Glutamatergic neuron (in vitro differentiated cells): Measurements from ENCODE around the gene CDH23. TPM values are rescaled to one million over a fixed set of nuclear protein-coding genes. Genes with fewer than 3 reads are reported as not detected.

ENCODE experiments used
- DNase-seq: peaks from one replicate; pipeline ENCODE4 v3.0.0; 2022
- H3K27ac Mint-ChIP-seq: one replicate; pipeline ENCODE4 v1.8.0; 2020; ENCODE audit warnings: mild to moderate bottlenecking, mixed read lengths, inconsistent platforms; ENCODE audit not compliant: unreplicated experiment
- H3K27me3 Mint-ChIP-seq: one replicate; pipeline ENCODE4 v1.8.0; 2020; ENCODE audit warnings: mild to moderate bottlenecking, moderate library complexity, mixed read lengths, inconsistent platforms; ENCODE audit not compliant: unreplicated experiment
- H3K36me3 Mint-ChIP-seq: one replicate; pipeline ENCODE4 v1.8.0; 2020; ENCODE audit warnings: mild to moderate bottlenecking, mixed read lengths, inconsistent platforms; ENCODE audit not compliant: unreplicated experiment
- H3K4me1 Mint-ChIP-seq: one replicate; pipeline ENCODE4 v1.8.0; 2020; ENCODE audit warnings: mild to moderate bottlenecking, low read depth, mixed read lengths, inconsistent platforms; ENCODE audit not compliant: unreplicated experiment
- H3K4me3 Mint-ChIP-seq: one replicate; pipeline ENCODE4 v1.8.0; 2020; ENCODE audit warnings: mild to moderate bottlenecking, mixed read lengths, inconsistent platforms; ENCODE audit not compliant: unreplicated experiment
- H3K9me3 Mint-ChIP-seq: one replicate; pipeline ENCODE4 v1.8.0; 2020; ENCODE audit warnings: mild to moderate bottlenecking, moderate library complexity, mixed read lengths, inconsistent platforms; ENCODE audit not compliant: unreplicated experiment
- total RNA-seq: library from RNA; stranded (reverse); fragmentation: NEBNext Ultra II Directional; extraction: Animal tissue kit (Norgen Biotek cat#: 25700); gene quantifications from one replicate; pipeline ENCODE4 v1.2.1, GENCODE V29; 2021; ENCODE audit not compliant: unreplicated experiment
- TF ChIP-seq, protein P1 (sequence below): fragments of 200-600 bp; sonication (generic); IDR thresholded peaks from one replicate; pipeline ENCODE4 v1.5.0; 2021; ENCODE audit not compliant: partially characterized antibody, unreplicated experiment

CDH23 gene
- total RNA-seq, 1 donor from 2014 or later: 2.0 TPM

GRCh38 chr10:71780719-71781118, 384.0 kb downstream of the CDH23 start:
- H3K36me3 Mint-ChIP-seq: no peaks in the 10 kb centered on the region
- TF ChIP-seq, protein P1, sequence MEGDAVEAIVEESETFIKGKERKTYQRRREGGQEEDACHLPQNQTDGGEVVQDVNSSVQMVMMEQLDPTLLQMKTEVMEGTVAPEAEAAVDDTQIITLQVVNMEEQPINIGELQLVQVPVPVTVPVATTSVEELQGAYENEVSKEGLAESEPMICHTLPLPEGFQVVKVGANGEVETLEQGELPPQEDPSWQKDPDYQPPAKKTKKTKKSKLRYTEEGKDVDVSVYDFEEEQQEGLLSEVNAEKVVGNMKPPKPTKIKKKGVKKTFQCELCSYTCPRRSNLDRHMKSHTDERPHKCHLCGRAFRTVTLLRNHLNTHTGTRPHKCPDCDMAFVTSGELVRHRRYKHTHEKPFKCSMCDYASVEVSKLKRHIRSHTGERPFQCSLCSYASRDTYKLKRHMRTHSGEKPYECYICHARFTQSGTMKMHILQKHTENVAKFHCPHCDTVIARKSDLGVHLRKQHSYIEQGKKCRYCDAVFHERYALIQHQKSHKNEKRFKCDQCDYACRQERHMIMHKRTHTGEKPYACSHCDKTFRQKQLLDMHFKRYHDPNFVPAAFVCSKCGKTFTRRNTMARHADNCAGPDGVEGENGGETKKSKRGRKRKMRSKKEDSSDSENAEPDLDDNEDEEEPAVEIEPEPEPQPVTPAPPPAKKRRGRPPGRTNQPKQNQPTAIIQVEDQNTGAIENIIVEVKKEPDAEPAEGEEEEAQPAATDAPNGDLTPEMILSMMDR: no peak
- H3K4me3 Mint-ChIP-seq: no peak overlapping the region
- H3K27ac Mint-ChIP-seq: no peak overlapping the region
- H3K27me3 Mint-ChIP-seq: peaks cover 4% of the 10 kb centered on the region
- peaks cover 5% of the 10 kb centered on the region for H3K9me3 Mint-ChIP-seq
- no peak for DNase-seq
- peaks cover 7% of the 10 kb centered on the region for H3K4me1 Mint-ChIP-seq

DNA sequence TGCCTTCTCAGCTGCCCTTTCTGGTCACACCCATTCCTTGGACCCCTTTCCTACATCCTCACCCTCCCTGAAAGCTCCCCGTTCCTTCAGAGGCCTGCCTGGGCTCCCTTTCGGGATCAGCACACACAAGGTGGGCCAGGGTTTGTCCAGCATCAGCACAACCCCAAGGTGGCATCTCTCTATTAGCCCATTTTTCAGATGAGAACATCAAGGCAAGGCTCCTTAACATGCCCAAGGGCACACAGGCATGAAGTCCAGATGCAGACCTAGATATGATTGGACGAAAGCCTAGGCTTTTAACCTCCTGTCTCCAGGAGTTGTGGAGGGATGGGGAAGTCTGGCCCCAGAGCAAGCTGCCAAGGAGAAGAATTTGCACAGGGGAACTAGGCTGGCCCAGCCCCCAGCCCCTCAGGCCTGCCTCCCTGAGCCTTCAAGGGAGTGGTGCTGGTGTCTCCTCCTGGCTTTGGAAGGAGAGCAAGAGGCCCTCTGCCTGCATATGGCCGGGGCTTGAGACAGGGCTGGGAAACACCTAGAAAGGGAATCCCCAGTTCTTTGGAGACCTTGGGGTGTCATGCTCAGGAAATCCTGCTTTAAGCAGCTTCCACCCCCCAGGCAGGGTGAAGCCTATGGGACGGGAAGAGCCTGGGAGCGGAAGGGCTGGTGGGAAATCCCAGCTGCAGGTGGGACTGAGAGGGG, 385.6 kb downstream of the CDH23 start:
- H3K9me3 Mint-ChIP-seq: peaks cover 2% of the 10 kb centered on the region
- no peaks in the 10 kb centered on the region for H3K36me3 Mint-ChIP-seq
- peaks cover 7% of the 10 kb centered on the region for H3K27me3 Mint-ChIP-seq
- H3K27ac Mint-ChIP-seq: no peak overlapping the region
- TF ChIP-seq, protein P1: no peak
- no peak for DNase-seq
- H3K4me1 Mint-ChIP-seq: no peaks in the 10 kb centered on the region
- no peak overlapping the region for H3K4me3 Mint-ChIP-seq

- DNase-seq: no peak
- H3K36me3 Mint-ChIP-seq: no peaks in the 10 kb centered on the region
Observed at GRCh38 chr10:71782917-71783490, 386.3 kb downstream of the CDH23 start.

DNA sequence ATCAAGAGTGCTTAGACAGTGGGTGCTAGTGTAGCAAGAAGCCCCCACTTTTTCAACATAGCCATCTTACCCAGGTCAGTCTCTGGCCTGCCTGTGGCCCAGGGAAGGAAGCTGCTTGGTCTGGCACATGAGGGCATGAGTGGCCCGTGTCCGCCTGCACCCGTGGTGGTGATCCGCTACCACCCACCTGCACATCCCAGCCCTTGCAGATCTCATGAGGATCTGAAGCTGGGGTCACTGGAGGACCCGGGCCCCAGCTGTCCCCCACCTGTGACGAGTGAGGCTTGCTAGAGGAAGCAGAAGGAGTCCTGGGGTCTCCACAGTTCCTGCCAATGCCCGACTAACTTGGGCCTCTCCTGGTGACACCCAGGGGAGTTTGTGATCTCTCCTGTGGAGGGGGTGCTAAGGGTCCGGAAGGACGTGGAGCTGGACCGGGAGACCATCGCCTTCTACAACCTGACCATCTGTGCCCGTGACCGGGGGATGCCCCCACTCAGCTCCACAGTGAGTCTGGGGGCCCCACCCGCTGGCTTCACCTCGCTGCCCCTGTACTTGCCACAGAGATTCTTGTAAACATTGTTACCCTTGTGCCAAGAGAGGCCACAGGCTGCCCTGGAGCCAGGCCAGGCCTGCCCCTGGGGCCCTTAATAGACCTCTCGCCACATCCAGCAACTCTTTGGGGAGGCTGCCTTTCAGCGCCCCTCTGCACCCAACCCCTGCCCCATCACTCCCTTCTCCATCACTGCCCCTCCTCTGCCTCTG, 387.4 kb downstream of the CDH23 start:
- Mint-ChIP-seq H3K27me3 (peaks cover 5% of the 10 kb centered on the region), H3K27ac (no peak overlapping the region), H3K4me3 (no peak overlapping the region), H3K4me1 (no peaks in the 10 kb centered on the region), H3K36me3 (no peaks in the 10 kb centered on the region), H3K9me3 (peaks cover 2% of the 10 kb centered on the region)
- no peak for DNase-seq
- TF ChIP-seq, protein P1: no peak

More at GRCh38 chr10:71782917-71783490, 386.3 kb downstream of the CDH23 start:
- H3K9me3 Mint-ChIP-seq: peaks cover 2% of the 10 kb centered on the region
- no peaks in the 10 kb centered on the region for H3K4me1 Mint-ChIP-seq
- H3K27ac Mint-ChIP-seq: no peak overlapping the region
- TF ChIP-seq, protein P1: no peak
- H3K4me3 Mint-ChIP-seq: no peak overlapping the region
- peaks cover 5% of the 10 kb centered on the region for H3K27me3 Mint-ChIP-seq
